ENCODE measurements around the gene CLEC1A.

The CLEC1A gene

DNA sequence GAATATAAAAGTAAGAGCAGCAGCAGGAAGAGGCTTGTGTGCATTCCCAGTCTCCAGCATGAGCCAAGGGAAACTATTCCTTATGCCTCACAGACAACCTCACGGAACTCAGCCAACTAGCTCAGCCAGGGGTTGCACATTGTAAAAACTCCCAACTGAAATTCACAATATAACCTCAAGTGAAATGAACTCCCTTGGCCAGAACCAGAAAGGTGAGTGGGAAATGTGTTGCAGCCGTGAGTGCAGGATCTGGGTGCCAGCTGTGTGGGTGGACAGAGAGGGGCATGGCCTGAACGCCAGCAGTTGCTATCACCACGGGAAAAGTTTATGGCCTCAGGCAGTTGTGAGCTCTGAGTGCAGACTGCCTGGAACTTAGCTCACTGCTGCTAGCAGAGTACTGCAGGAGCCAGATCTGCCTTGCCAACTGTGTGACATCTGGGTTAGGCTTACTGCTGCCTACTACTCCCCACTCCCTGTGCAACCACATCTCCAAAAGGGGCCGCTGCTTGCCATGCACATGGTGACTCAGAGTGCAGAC is 2.3 kb upstream of the CLEC1A start:
- DNase-seq (ENCODE audit: low read depth): no peak

DNA sequence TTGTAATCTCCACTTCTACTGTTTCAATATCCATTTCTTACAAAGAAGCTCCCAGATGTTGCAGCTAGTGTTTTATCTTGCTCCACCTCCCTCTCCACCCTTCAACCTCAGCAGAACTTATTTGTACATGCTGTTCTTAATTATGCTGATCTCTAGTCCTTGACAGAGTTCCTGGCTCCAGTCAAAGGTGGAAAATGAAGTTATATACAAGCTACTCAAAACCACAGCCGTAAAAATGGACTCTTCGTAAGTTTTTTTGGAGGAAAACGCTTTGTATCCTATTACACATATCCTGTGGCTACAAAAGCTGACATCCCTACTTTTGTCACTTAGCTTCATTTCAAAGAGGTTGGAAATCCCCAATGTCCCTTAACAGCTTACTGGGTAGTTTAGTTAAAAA is 1.3 kb downstream of the CLEC1A start:
- DNase-seq (ENCODE audit: low read depth): no peak

DNA sequence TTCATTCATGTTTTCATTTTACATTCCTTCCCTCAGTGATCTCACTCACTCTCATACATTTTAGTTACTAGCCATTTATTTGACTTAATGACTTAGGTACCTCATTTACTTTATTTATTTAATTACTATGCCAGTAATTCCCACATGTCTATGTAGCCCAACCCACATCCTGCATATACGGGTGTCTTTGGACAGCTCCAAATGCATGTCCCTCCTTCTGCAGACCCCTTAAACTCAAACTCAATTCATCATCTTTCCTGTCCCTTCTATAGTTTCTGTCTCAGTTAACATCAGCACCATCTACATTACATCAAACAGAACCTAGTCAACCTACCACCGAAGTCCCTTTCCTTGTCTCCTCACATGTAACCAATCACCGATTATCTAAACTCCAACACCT is 2.8 kb downstream of the CLEC1A start:
- no peak for DNase-seq (ENCODE audit: low read depth)

DNA sequence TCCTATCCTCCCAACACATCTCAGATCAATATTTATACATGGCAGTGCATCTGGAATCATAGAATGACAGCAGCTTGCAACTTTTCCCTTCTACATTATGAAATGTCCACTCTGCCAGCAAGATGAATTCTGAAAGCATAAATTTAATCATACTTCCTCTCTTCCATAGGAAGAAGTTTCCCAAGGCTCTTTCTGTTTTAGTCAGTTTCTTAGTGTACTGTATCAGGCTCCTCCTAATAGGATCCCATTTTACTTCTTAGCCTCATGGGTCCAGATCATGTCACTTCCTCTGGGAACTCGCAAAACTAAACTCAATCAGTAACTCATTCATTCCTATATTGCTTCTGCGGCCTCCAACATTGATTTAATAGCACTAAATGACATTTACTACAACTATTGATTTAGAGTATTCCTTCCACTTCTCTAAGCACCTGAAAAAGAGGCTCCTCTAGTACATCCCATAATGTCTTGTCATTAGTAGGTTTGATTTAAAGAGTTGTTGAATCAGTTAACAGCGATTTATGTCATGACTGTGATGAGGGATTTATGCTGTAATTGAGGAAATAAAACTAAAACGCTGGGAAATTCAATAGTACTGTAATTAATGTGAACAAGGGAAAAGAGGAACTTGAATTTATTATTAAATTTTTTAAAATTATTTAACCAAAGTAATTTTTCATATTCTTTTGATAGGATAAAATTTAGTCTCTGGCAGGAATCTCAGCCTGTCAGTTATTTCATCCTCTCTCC is 4.0 kb downstream of the CLEC1A start:
- DNase-seq (ENCODE audit: low read depth): no peak

DNA sequence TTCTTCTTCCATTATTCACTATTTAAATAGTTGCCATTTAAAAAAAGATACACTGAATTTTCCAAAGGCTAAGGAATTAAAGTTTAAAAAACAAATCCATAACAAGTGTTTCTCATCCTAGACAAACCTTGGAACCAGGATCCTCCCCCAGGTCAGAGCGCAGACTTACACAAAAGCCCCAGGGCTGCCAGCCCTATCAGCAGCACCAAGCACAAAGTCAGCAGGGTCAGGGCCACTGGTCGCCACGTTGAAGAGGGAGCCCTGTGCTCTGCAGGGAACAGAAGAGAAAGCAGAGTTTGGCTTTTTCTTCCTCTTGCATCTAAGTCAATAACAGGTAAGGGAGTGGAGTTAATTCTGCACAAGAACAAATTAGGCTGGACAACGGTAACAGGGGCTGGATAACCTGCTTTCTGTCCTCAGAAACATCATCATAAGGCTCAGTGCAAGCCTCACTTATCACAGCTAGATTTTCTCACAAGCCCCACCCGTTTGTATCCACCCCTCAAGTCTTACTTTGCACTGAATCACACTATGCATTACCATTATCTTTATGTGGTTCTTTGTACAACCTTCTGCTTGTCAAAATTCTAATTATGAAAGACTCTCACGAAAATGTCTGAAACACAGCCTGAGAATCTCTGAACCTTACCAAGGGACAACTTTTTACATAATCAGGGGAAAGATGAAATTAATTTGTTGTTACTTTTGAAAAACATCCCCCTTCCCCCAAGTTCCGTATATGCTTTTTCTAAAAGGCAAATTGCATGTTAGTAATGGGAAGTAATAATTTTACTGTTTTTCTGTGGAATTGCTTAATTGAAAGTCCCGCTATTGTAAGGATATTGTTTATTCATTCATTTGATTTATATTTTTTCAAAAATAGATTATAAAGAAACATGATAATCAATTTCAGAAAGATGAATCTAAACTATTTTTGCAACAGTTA is 9.6 kb downstream of the CLEC1A start:
- no peak for DNase-seq (ENCODE audit: low read depth)

DNA sequence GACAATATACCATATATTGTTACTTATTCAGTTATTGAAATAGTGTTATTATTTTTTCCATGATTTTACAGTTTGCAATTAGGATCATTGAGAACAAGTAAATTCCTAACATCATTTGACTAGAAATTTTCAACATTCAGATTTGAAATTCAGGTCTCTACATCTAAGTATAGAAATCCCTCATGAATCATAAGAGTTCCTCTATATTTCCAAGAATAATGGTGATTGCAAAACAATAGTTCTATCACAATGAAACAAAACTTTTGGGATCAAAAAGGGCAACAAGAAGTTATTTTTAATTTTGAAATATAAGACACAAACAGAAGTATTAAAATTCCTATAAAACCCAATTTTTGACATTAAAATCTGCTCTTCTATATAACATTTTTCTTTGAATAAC is 10.8 kb downstream of the CLEC1A start:
- DNase-seq (ENCODE audit: low read depth): no peak

DNA sequence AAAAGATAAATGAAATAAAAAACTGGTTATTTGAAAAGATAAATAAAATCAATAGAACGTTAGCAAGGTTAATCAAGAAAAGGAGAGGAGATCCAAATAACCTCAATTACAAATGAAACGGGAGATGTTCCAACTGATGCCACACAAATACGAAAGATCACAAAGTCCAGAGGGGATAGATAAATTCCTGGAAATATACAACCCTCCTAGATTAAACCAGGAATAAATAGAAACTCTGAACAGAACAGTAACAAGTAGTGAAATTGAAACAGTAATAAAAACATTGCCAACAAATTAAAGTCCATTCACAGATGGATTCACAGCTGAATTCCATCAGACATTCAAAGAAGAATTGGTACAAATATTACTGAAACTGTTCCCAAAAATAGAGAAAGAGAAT is 12.4 kb downstream of the CLEC1A start:
- no peak for DNase-seq (ENCODE audit: low read depth)

DNA sequence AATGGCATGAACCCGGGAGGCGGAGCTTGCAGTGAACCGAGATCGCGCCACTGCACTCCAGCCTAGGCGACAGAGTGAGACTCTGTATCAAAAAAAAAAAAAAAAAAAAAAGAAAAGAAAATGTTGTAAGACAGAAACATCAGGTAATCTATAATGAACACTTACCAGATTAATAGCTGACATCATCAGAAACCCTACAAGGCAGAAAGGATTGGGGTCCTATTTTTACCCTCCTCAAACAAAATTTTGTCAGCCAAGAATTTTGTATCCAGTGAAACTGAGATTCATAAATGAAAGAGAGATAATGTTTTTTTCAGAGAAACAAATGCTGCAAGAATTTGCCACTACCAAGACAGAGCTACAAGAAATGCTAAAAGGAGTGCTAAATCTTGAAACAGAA is 14.1 kb downstream of the CLEC1A start:
- no peak for DNase-seq (ENCODE audit: low read depth)

DNA sequence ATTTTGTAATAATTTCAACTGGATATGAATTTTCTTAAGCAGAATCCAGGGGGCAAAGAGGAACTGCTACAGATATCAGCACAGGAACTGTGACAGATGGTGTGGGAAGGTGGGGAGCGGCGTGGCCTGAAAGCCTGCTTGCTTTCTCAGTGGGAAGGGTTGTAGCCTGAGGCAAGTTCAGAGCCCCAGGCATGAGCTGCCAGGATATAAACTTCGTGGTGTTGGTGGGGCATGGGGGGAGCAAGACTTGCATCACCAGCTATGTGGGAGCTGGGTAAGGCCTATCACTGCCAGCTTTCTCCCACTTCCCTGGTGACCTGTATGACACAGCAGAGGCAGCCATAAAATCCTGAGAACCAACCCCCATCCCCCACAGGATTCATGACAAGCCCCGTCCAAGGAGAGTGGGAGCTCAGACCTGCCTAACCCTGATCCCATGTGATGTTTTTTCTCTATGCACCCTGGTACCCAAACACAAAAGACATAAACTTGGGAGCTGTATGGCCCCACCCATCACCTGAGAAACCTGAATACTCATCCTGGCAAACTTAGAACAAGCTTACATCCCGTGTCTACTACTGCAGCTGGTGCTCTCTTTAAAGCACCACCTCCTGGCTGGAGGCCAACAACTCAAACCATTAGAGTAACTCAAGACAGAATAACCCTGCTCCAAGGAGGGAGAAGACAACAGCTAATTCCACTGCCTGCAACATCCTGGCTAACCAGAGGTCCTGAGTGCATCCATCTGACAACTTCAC is 16.5 kb downstream of the CLEC1A start:
- no peak for DNase-seq (ENCODE audit: low read depth)

DNA sequence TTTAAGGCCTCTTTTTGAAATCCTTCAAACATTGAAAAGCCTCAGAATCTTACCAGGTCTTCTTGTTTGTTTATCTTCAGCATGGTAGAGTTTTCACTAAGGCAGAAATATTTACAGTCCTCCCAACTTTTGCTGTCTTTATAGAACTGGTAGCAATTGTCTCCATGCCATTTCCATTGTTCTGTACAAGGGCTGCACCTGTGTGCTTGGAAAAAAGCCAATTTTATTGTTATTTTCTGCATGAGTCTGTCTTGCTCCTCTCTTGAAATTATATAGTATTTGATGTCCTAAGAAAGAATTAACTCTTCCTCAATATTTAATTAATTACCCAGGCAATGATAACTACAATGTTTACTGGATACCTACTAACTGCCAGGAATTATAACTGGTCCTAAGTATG is 23.3 kb downstream of the CLEC1A start:
- DNase-seq (ENCODE audit: low read depth): no peak

DNA sequence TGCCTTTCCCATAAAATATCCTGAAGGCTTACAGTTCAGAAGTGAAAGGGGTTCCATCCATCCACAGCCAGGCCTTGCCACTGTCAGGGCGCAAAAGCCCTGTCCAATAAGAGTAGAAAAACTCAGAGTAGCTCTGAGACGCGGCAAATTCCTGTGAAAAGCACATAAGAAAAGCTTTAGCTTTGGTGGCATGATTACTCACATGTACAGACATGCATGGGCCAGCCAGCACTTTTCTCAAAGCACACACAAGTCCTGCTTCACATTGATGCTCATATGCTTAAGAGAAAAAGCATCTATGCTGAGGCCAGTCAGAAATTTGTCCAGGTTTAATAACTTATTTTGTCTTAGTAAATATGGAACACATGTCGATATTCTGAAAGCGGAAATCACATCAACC is 25.5 kb downstream of the CLEC1A start:
- DNase-seq (ENCODE audit: low read depth): no peak

DNA sequence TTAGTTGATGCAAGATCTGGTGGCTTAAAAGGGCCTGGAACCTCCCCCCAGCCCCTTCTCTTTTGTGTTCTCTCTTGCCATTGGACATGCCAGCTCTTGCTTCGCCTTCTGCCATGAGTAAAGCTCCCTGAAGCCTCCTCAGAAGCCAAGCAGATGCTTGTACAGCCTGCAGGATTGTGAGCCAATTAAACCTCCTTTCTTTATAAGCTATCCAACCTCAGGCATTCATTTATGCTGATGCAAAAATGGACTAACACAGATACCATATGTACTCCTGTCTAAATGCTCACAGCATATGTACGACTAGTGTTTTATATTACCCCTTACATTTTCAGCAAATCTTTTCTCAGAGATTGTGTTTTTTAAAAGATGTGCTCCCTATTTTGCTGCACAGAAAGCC is 26.7 kb downstream of the CLEC1A start:
- DNase-seq (ENCODE audit: low read depth): no peak

DNA sequence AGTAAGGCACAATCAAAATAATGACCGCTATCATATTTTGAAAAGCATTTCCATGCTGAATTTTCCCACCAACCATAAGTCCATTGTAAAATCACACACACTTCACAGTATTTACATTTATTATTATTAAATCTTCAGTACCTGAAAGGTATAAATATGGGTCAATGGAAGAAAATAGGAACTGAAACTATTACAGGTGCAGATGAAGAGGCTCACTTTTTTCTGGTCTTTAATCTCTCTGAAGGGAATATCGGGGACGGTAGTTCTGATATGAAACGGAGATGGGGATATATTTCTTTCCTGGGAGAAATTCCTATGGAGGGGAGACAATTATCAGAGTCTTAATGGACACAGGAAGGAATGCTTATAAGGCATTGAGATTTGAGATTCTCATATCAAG is 28.4 kb downstream of the CLEC1A start:
- DNase-seq (ENCODE audit: low read depth): no peak

DNA sequence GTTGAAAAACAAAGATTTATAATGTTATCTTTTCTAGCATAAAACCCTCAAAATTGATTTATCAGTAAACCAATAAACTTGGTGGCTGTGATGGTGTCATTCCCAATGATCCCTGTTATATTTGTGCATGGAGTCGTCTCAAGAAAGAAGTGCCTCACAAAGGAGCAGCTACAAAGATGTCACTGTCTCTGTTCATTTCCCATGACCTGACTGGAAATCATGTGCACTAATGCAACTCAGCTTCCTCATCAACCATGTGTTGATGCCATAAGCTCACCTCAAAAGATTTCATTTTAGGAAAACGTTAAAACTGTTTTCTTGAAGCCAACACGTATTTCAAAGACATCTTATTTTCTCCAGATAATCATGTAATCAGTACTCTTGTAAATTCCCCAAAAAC is 28.8 kb downstream of the CLEC1A start:
- no peak for DNase-seq (ENCODE audit: low read depth)

DNA sequence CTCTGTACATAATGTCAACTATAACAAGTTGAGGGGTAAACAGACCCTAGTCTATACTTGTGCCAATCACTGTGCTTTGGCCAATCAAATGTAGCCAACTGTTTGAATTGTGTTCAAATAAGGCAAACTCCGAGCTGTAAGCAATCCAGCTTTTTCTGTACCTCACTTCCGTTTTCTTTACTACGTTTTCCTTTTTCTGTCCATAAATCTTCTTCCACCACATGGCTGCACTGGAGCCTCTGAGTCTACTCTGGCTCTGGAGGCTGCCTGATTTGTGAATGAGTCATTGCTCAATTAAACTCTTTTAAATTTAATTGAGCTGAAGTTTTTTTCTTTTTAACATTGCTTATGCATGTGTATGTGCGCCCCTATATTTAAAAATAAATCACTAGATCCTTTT is 29.7 kb downstream of the CLEC1A start:
- no peak for DNase-seq (ENCODE audit: low read depth)

DNA sequence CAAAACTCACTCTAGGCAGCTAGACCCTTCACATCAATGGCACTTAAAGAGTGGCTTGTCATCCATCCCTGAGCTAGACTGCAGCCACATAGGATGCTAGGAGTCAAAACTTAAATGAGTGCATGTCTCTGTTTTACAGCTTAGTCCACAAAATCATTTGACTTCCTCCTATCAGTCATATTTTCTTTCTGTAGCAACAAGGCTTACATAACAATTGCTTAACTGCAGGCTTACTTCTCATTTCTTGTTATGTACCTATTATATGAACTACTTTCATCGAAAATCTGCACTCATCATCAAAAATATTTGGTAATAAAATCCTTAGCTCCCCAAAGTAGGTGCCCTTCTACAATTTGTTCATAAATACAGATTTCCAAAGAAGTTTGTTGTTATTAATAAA is 30.1 kb downstream of the CLEC1A start:
- no peak for DNase-seq (ENCODE audit: low read depth)

DNA sequence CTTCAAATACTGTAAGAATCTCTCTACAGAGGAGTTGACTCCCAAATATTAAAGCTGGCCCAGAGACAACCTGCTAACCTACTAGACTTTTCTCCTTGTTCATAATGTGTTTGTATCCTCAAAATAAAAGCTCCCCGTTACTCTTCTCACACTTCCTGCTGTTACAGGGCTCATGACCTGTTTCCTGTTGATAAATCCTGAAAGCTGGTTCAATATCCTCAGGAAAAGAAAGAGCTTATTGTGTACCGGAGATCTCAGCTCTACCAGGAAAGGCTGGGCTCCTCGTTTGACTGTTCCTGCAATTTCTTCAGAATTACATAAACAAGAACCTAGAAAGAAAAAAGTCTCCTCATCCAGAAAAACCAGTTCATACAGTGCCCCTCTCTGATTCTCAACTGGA is 30.8 kb downstream of the CLEC1A start:
- no peak for DNase-seq (ENCODE audit: low read depth)

DNA sequence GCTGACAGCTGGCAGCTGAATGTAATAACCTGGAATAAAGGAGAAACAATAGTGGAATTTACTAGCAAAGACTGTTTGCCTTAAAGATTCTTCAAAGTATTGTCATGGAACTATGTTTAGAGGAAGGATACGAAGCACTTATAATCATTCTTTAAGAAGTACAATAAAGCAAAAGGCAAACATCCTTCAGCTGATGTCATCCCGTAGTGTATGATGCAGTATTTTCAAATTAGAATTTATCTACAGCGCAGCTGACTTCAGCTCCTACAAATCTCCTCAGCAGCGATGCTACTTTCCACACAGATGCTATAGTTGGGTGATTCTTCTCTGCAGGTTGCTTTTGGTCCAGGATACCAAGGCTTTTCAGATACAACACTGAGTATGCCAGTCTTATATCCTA is 31.5 kb downstream of the CLEC1A start:
- DNase-seq (ENCODE audit: low read depth): no peak

DNA sequence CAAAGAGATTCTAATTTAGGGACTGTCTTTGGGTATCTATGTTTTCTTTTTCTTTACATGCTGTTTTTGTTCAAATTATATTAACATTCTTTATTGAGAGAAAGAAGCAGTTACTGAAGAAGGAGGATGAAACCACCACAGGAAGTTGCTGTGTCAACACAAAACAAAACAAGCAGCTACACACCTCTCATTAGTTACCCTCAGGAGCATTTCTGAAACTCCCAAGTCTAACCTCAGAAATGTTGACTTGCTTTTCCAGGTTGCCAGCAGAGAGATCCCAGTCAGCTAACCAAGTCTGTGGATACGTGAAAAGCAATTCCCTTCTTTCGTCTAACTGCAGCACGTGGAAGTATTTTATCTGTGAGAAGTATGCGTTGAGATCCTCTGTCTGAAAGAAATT is 33.5 kb downstream of the CLEC1A start:
- DNase-seq (ENCODE audit: low read depth): no peak

DNA sequence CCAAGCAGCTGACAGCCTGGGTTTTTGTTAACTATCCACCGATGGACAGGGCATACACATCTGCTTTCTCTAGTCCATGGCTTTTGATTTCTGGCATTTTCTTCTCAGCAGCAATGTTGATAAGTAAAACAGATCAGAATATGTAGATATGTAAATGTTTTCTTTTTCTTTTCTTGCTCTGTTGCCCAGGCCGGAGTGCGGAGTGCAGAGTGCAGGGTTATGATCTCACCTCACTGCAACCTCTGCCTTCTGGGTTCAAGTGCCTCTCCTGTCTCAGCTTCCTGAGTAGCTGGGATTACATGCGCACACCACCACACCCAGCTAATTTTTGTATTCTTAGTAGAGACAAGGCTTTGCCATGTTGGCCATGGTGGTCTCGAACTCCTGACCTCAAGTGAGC is 40.4 kb downstream of the CLEC1A start:
- DNase-seq (ENCODE audit: low read depth): no peak

DNA sequence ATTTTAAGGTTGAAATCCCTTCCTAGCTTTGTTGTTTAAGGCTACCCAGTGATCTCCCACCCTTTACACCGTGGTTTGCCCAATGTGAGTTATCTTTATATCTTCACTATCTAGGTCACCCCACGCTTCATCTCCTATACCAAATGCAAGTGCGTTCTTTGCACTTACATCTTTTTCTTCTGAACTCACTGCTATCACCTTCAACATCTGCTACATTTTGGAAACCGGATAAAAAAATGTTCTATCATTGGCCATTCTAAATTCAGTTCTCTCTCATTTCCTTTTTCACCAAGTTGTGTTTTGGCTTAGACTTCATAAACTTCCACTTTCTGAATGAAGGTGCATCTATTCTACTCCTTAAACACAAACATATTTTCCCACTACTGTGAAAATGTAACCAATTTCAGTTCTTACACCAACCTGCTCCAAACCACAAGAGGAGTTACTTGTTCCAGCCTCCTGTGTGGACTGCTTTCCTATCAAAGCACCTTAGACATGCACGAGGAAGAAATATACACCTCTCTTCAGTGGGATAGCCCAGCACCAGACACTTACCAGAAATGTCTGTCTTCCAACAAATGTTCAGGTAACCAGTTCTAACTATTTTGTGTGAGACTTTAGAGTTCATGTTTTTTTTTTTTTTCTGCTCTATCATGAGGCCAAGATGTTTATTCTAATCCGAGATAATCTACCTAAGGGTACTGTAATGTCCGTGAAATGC is 46.4 kb downstream of the CLEC1A start:
- DNase-seq (ENCODE audit: low read depth): no peak

DNA sequence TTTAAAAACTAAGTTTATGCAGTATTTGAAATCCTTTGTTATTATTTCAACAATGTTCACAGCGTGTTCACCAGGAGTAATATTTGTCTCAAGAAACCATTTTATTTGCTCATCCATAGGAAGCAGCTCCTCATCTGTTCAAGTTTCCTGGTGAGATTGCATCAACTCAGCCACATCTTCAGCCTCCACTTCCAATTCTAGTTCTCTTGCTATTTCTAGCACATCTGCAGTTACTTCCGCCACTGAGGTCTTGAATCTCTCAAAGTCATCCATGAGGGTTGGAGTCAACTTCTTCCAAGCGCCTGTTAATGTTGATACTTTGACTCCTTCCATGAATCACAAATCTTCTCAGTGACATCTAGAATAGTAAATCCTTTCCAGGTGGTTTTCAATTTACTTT is 50.3 kb downstream of the CLEC1A start:
- DNase-seq (ENCODE audit: low read depth): no peak
